Measurements from ENCODE around the gene APCDD1L. TPM values are rescaled to one million over a fixed set of nuclear protein-coding genes. Genes with fewer than 3 reads are reported as not detected.
"Not testable (repeated sequence)": the region's sequence is repeated elsewhere in the genome, so short reads cannot be mapped to it uniquely, and the experiment has no call there.

Gene APCDD1L
- total RNA-seq, 1 experiment from 2014 or later: 2.6 TPM

- Histone ChIP-seq H3K4me3 (ENCODE audit: insufficient read depth, low read depth, low read length) (no peak overlapping the region), H3K27me3 (ENCODE audit: control insufficient read depth, insufficient read depth, low read length) (no peaks in the 10 kb centered on the region), H3K36me3 (replicated peaks; ENCODE audit: control insufficient read depth, insufficient read depth, low read length) (peaks cover 4% of the 10 kb centered on the region)
- DNase-seq: no peak
Measured at GRCh38 chr20:58428364-58428763, 86.8 kb downstream of the APCDD1L start.

GRCh38 chr20:58427571-58427970, 87.6 kb downstream of the APCDD1L start:
- H3K4me3 ChIP-seq (ENCODE audit: insufficient read depth, low read depth, low read length); H3K36me3 ChIP-seq (replicated peaks; ENCODE audit: control insufficient read depth, insufficient read depth, low read length); DNase-seq; H3K27me3 ChIP-seq (ENCODE audit: control insufficient read depth, insufficient read depth, low read length): not testable (repeated sequence)

GRCh38 chr20:58424218-58424969, 90.8 kb downstream of the APCDD1L start:
- H3K4me3 ChIP-seq (ENCODE audit: insufficient read depth, low read depth, low read length): no peak overlapping the region
- no peaks in the 10 kb centered on the region for H3K27me3 ChIP-seq (ENCODE audit: control insufficient read depth, insufficient read depth, low read length)
- peak; percentile 38 for DNase-seq
- H3K36me3 ChIP-seq (replicated peaks; ENCODE audit: control insufficient read depth, insufficient read depth, low read length): peaks cover 3% of the 10 kb centered on the region; the same call in 1 of the 2 replicates

GRCh38 chr20:58421497-58421850, 93.7 kb downstream of the APCDD1L start:
- no peak overlapping the region for H3K4me3 ChIP-seq (ENCODE audit: insufficient read depth, low read depth, low read length)
- DNase-seq: no peak
- H3K36me3 ChIP-seq (replicated peaks; ENCODE audit: control insufficient read depth, insufficient read depth, low read length): peaks cover 3% of the 10 kb centered on the region; the same call in 1 of the 2 replicates
- H3K27me3 ChIP-seq (ENCODE audit: control insufficient read depth, insufficient read depth, low read length): no peaks in the 10 kb centered on the region

GRCh38 chr20:58420798-58421496, 94.3 kb downstream of the APCDD1L start:
- Histone ChIP-seq H3K27me3 (ENCODE audit: control insufficient read depth, insufficient read depth, low read length) (no peaks in the 10 kb centered on the region), H3K4me3 (ENCODE audit: insufficient read depth, low read depth, low read length) (no peak overlapping the region), H3K36me3 (replicated peaks; ENCODE audit: control insufficient read depth, insufficient read depth, low read length) (peaks cover 1% of the 10 kb centered on the region; the same call in 1 of the 2 replicates)
- no peak for DNase-seq

GRCh38 chr20:58418949-58419748, 96.0 kb downstream of the APCDD1L start:
- H3K36me3 ChIP-seq (replicated peaks; ENCODE audit: control insufficient read depth, insufficient read depth, low read length): peaks cover 1% of the 10 kb centered on the region; the same call in 1 of the 2 replicates
- no peaks in the 10 kb centered on the region for H3K27me3 ChIP-seq (ENCODE audit: control insufficient read depth, insufficient read depth, low read length)
- no peak for DNase-seq
- H3K4me3 ChIP-seq (ENCODE audit: insufficient read depth, low read depth, low read length): no peak overlapping the region

GRCh38 chr20:58417438-58417837, 97.8 kb downstream of the APCDD1L start:
- DNase-seq: no peak
- H3K4me3 ChIP-seq (ENCODE audit: insufficient read depth, low read depth, low read length): no peak overlapping the region
- peaks cover 1% of the 10 kb centered on the region; the same call in 1 of the 2 replicates for H3K36me3 ChIP-seq (replicated peaks; ENCODE audit: control insufficient read depth, insufficient read depth, low read length)
- no peaks in the 10 kb centered on the region for H3K27me3 ChIP-seq (ENCODE audit: control insufficient read depth, insufficient read depth, low read length)

- DNase-seq: no peak
- Histone ChIP-seq H3K27me3 (ENCODE audit: control insufficient read depth, insufficient read depth, low read length) (no peaks in the 10 kb centered on the region), H3K36me3 (replicated peaks; ENCODE audit: control insufficient read depth, insufficient read depth, low read length) (peaks cover 1% of the 10 kb centered on the region; the same call in 1 of the 2 replicates), H3K4me3 (ENCODE audit: insufficient read depth, low read depth, low read length) (no peak overlapping the region)
Measured at GRCh38 chr20:58416835-58417234, 98.4 kb downstream of the APCDD1L start.

- no peak for DNase-seq
- H3K4me3 ChIP-seq (ENCODE audit: insufficient read depth, low read depth, low read length): no peak overlapping the region
- no peaks in the 10 kb centered on the region for H3K27me3 ChIP-seq (ENCODE audit: control insufficient read depth, insufficient read depth, low read length)
- peaks cover 1% of the 10 kb centered on the region; the same call in 1 of the 2 replicates for H3K36me3 ChIP-seq (replicated peaks; ENCODE audit: control insufficient read depth, insufficient read depth, low read length)
Measured at GRCh38 chr20:58416057-58416456, 99.1 kb downstream of the APCDD1L start.

- not testable (repeated sequence) for DNase-seq; H3K4me3 ChIP-seq (ENCODE audit: insufficient read depth, low read depth, low read length); H3K36me3 ChIP-seq (replicated peaks; ENCODE audit: control insufficient read depth, insufficient read depth, low read length); H3K27me3 ChIP-seq (ENCODE audit: control insufficient read depth, insufficient read depth, low read length)
Measured at GRCh38 chr20:58414786-58415185, 100.4 kb downstream of the APCDD1L start.

- not testable (repeated sequence) for DNase-seq; H3K36me3 ChIP-seq (replicated peaks; ENCODE audit: control insufficient read depth, insufficient read depth, low read length); H3K27me3 ChIP-seq (ENCODE audit: control insufficient read depth, insufficient read depth, low read length); H3K4me3 ChIP-seq (ENCODE audit: insufficient read depth, low read depth, low read length)
Measured at GRCh38 chr20:58414216-58414615, 101.0 kb downstream of the APCDD1L start.

Other genes with a start within 250 kb of the APCDD1L start
- 3.8 and 5.8 TPM in 2 replicates for gene RAB22A, start 205.7 kb downstream of the APCDD1L start, total RNA-seq (2014; rRNA removed; shearing (Covaris generic))
- 14.0 and 19.9 TPM in 2 replicates for gene VAPB, start 126.2 kb downstream of the APCDD1L start, total RNA-seq (2014; rRNA removed; shearing (Covaris generic))
- 18.4 and 30.7 TPM in 2 replicates for gene STX16, start 135.9 kb upstream of the APCDD1L start, total RNA-seq (2014; rRNA removed; shearing (Covaris generic))
- 30.9 and 33.8 TPM in 2 replicates for gene NPEPL1, start 177.4 kb upstream of the APCDD1L start, total RNA-seq (2014; rRNA removed; shearing (Covaris generic))